ENCODE results near the gene OTOG.

GRCh38 chr11:17668166-17668565 is 121.1 kb downstream of the OTOG start:
- TF ChIP-seq EZH2 (IDR thresholded peaks at IDR 0.05; ENCODE audit: borderline replicate concordance, low read length) (no peak), CTCF (conservative IDR thresholded peaks at IDR 0.05 in 1 of 2, IDR thresholded peaks at IDR 0.05 in 1 of 2; ENCODE audit: extremely low read depth in 1 of 2, insufficient read depth in 1 of 2, low read depth in 1 of 2, low read length in 2 of 2) (no peak)
